Activated T-helper 2 cell treated with anti-CD3 and anti-CD28 coated beads, Interferon-gamma antibody, Interleukin-2, Interleukin-4, amounts not matched to agents 10 μg/mL and 5 μg/mL and 100 μg/mL, durations not matched to agents 14 hours and 24 hours and 36 hours (primary cell): Measurements from ENCODE around the gene AFG1L. TPM values are rescaled to one million over a fixed set of nuclear protein-coding genes. Genes with fewer than 3 reads are reported as not detected.

Experiments
- DNase-seq: peaks from one replicate; pipeline ENCODE4 v3.0.0; 2021; ENCODE audit warnings: low spot score
- H3K27ac Mint-ChIP-seq: one replicate; pipeline ENCODE4 v1.8.0; 2021; ENCODE audit warnings: mixed read lengths
- H3K27me3 Mint-ChIP-seq: one replicate; pipeline ENCODE4 v1.8.0; 2021; ENCODE audit warnings: low read depth, mixed read lengths
- H3K36me3 Mint-ChIP-seq: one replicate; pipeline ENCODE4 v1.8.0; 2021; ENCODE audit warnings: low read depth, mixed read lengths
- H3K4me1 Mint-ChIP-seq: one replicate; pipeline ENCODE4 v1.8.0; 2021; ENCODE audit warnings: low read depth, mixed read lengths
- H3K4me3 Mint-ChIP-seq: one replicate; pipeline ENCODE4 v1.8.0; 2021; ENCODE audit warnings: low read depth, mild to moderate bottlenecking, moderate library complexity, mixed read lengths
- H3K9me3 Mint-ChIP-seq: one replicate; pipeline ENCODE4 v1.8.0; 2021; ENCODE audit warnings: mixed read lengths
- intact Hi-C: fragments of 100-400 bp; cut with micrococcal nuclease; formaldehyde crosslinking; loops from one replicate; pipeline ENCODE4 v1.15.1; 2023
- total RNA-seq: library from RNA; stranded (reverse); gene quantifications from 2 replicates; pipeline ENCODE4 v1.2.3, GENCODE V29; 2022

The AFG1L gene
- total RNA-seq, 1 donor from 2014 or later: 4.7 TPM

- intact Hi-C loops: no loop called here
- Mint-ChIP-seq H3K4me3 (no peak overlapping the region), H3K9me3 (no peaks in the 10 kb centered on the region), H3K27me3 (peaks cover under 1% of the 10 kb centered on the region), H3K4me1 (peaks cover 2% of the 10 kb centered on the region), H3K36me3 (no peaks in the 10 kb centered on the region), H3K27ac (no peak overlapping the region)
- no peak for DNase-seq
These were observed 208.0 kb downstream of the AFG1L start for GRCh38 chr6:108502832-108503231.

GRCh38 chr6:108507316-108507715, 212.5 kb downstream of the AFG1L start:
- intact Hi-C loops: no loop called here
- H3K27me3 Mint-ChIP-seq: no peaks in the 10 kb centered on the region

GRCh38 chr6:108510461-108511319, 215.8 kb downstream of the AFG1L start:
- Mint-ChIP-seq H3K4me1 (no peaks in the 10 kb centered on the region), H3K36me3 (no peaks in the 10 kb centered on the region), H3K27me3 (peaks cover 5% of the 10 kb centered on the region), H3K27ac (no peak overlapping the region), H3K9me3 (no peaks in the 10 kb centered on the region), H3K4me3 (no peak overlapping the region)
- DNase-seq: no peak
- intact Hi-C loops: no loop called here

More at GRCh38 chr6:108507316-108507715, 212.5 kb downstream of the AFG1L start:
- no peak overlapping the region for H3K4me3 Mint-ChIP-seq
- DNase-seq: no peak
- no peaks in the 10 kb centered on the region for H3K36me3 Mint-ChIP-seq
- H3K27ac Mint-ChIP-seq: no peak overlapping the region
- H3K4me1 Mint-ChIP-seq: peaks cover 2% of the 10 kb centered on the region
- H3K9me3 Mint-ChIP-seq: no peaks in the 10 kb centered on the region

- Mint-ChIP-seq H3K4me1 (no peaks in the 10 kb centered on the region), H3K27me3 (peaks cover 6% of the 10 kb centered on the region), H3K27ac (no peak overlapping the region), H3K4me3 (no peak overlapping the region), H3K36me3 (no peaks in the 10 kb centered on the region), H3K9me3 (no peaks in the 10 kb centered on the region)
- intact Hi-C loops: no loop called here
- no peak for DNase-seq
These were observed 224.1 kb downstream of the AFG1L start for GRCh38 chr6:108518714-108519576.

GRCh38 chr6:108521616-108522107, 226.8 kb downstream of the AFG1L start:
- Mint-ChIP-seq H3K9me3 (no peaks in the 10 kb centered on the region), H3K4me1 (no peaks in the 10 kb centered on the region), H3K4me3 (no peak overlapping the region), H3K27ac (no peak overlapping the region), H3K36me3 (no peaks in the 10 kb centered on the region), H3K27me3 (peaks cover 9% of the 10 kb centered on the region)
- no peak for DNase-seq
- intact Hi-C loops: no loop called here

- DNase-seq: no peak
- intact Hi-C loops: no loop called here
These were observed 228.8 kb downstream of the AFG1L start for GRCh38 chr6:108523697-108524096.

GRCh38 chr6:108524528-108525248, 229.8 kb downstream of the AFG1L start:
- Mint-ChIP-seq H3K27me3 (peaks cover 11% of the 10 kb centered on the region), H3K27ac (no peak overlapping the region), H3K4me1 (no peaks in the 10 kb centered on the region), H3K4me3 (no peak overlapping the region), H3K9me3 (no peaks in the 10 kb centered on the region), H3K36me3 (no peaks in the 10 kb centered on the region)
- DNase-seq: no peak
- intact Hi-C loops: loop anchor here (5.0 kb wide), 2 partner anchors 347 to 412 kb away; no protein-coding TSS in a partner anchor

More at GRCh38 chr6:108523697-108524096, 228.8 kb downstream of the AFG1L start:
- Mint-ChIP-seq H3K36me3 (no peaks in the 10 kb centered on the region), H3K27me3 (peaks cover 8% of the 10 kb centered on the region), H3K27ac (no peak overlapping the region), H3K4me1 (no peaks in the 10 kb centered on the region), H3K4me3 (no peak overlapping the region), H3K9me3 (no peaks in the 10 kb centered on the region)

GRCh38 chr6:108526739-108527174, 231.9 kb downstream of the AFG1L start:
- intact Hi-C loops: loop anchor here (5.0 kb wide), 2 partner anchors 349 to 414 kb away; no protein-coding TSS in a partner anchor
- H3K27ac Mint-ChIP-seq: no peak overlapping the region
- no peaks in the 10 kb centered on the region for H3K4me1 Mint-ChIP-seq
- H3K9me3 Mint-ChIP-seq: no peaks in the 10 kb centered on the region
- H3K36me3 Mint-ChIP-seq: no peaks in the 10 kb centered on the region
- no peak for DNase-seq
- H3K27me3 Mint-ChIP-seq: peaks cover 22% of the 10 kb centered on the region
- H3K4me3 Mint-ChIP-seq: no peak overlapping the region

GRCh38 chr6:108528878-108529277, 234.0 kb downstream of the AFG1L start:
- Mint-ChIP-seq H3K27me3 (peaks cover 26% of the 10 kb centered on the region), H3K36me3 (no peaks in the 10 kb centered on the region), H3K27ac (no peak overlapping the region), H3K4me3 (no peak overlapping the region), H3K9me3 (no peaks in the 10 kb centered on the region), H3K4me1 (no peaks in the 10 kb centered on the region)
- DNase-seq: no peak
- intact Hi-C loops: loop anchor here (5.0 kb wide), 2 partner anchors 352 to 417 kb away; no protein-coding TSS in a partner anchor

- no peak for DNase-seq
- intact Hi-C loops: no loop called here
- Mint-ChIP-seq H3K4me3 (no peak overlapping the region), H3K27me3 (peaks cover 28% of the 10 kb centered on the region), H3K36me3 (no peaks in the 10 kb centered on the region), H3K9me3 (no peaks in the 10 kb centered on the region), H3K4me1 (no peaks in the 10 kb centered on the region), H3K27ac (no peak overlapping the region)
These were observed 236.5 kb downstream of the AFG1L start for GRCh38 chr6:108531332-108531731.

GRCh38 chr6:108535114-108535742, 240.4 kb downstream of the AFG1L start:
- no peaks in the 10 kb centered on the region for H3K9me3 Mint-ChIP-seq
- no peak overlapping the region for H3K27ac Mint-ChIP-seq
- no peak overlapping the region for H3K4me3 Mint-ChIP-seq
- no peak for DNase-seq
- intact Hi-C loops: no loop called here
- peaks cover 30% of the 10 kb centered on the region for H3K27me3 Mint-ChIP-seq
- H3K36me3 Mint-ChIP-seq: no peaks in the 10 kb centered on the region
- no peaks in the 10 kb centered on the region for H3K4me1 Mint-ChIP-seq
